Measurements from ENCODE around the gene MBNL2.

DNA sequence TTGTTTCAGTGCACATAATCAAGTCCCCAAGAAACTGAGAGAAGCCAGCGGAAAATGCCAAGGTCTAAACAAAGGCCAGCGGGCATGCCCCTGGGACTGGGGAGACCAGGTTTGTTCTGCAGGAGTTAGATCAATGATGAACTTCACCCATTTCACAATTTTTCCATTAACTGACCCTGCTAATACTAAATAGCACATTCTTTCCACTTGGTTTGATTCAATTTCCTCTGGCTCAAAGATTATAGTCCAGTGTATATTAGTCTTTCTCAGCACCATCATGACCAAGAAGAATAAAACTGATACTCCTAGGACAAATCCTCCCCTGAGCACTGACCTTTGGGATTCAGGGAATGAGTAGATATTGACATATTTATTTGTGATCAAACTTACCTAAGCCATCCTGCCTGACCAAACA, 66.4 kb downstream of the MBNL2 start:
- no peak for TF ChIP-seq CTCF (conservative IDR thresholded peaks at IDR 0.05; ENCODE audit: low read depth, low read length)
- TF ChIP-seq EZH2phosphoT487 (IDR thresholded peaks at IDR 0.05; ENCODE audit: borderline replicate concordance, low read length), result no peak

Data from PC-3 (cell line).